ENCODE data around the gene RIC3.

The RIC3 gene

GRCh38 chr11:8086571-8086970 is 82.3 kb downstream of the RIC3 start:
- no peak for DNase-seq (ENCODE audit: low spot score)

- peak; percentile 47 for DNase-seq (ENCODE audit: low spot score)
These were observed 82.8 kb downstream of the RIC3 start for GRCh38 chr11:8086001-8086479.

GRCh38 chr11:8085011-8085645 is 83.7 kb downstream of the RIC3 start:
- no peak for DNase-seq (ENCODE audit: low spot score)

- DNase-seq (ENCODE audit: low spot score) = no peak
These were observed 84.5 kb downstream of the RIC3 start for GRCh38 chr11:8084352-8084751.

- DNase-seq (ENCODE audit: low spot score) = no peak
These were observed 84.9 kb downstream of the RIC3 start for GRCh38 chr11:8083871-8084281.

- no peak for DNase-seq (ENCODE audit: low spot score)
These were observed 85.8 kb downstream of the RIC3 start for GRCh38 chr11:8083088-8083395.

DNA sequence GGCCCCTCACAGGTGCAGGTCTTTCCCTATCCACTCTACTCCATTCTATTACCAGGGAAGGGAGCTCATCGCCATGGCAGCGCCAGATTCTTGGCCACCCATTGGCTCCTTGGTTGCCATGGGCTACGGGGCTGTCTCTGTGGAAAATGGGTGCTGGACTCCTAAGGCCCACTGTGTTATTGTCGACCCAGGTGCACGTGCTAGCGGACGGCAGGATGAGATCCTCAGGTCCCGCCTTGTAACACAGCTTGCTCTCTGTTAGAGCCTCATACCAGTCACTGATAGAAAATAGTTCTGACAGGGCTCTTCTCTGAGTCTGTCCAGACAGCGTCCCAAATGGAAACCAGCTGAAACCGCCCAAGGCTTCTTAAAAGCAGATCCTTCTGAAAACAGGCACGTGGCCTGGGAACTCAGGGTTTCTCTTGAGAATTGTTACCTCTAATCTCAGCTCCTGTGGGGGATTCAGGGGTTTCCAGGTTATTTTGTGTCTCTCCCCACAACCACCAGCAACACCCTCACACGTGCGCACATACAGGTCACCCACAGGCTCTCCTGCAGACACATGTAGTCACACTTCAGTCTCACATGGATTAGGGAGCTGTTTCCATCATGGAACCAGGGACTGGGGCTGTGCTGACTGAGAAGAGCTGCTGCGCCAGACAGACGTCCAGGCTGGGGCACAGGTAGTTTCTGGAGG is 86.3 kb downstream of the RIC3 start:
- peak; percentile 43 for DNase-seq (ENCODE audit: low spot score)

DNA sequence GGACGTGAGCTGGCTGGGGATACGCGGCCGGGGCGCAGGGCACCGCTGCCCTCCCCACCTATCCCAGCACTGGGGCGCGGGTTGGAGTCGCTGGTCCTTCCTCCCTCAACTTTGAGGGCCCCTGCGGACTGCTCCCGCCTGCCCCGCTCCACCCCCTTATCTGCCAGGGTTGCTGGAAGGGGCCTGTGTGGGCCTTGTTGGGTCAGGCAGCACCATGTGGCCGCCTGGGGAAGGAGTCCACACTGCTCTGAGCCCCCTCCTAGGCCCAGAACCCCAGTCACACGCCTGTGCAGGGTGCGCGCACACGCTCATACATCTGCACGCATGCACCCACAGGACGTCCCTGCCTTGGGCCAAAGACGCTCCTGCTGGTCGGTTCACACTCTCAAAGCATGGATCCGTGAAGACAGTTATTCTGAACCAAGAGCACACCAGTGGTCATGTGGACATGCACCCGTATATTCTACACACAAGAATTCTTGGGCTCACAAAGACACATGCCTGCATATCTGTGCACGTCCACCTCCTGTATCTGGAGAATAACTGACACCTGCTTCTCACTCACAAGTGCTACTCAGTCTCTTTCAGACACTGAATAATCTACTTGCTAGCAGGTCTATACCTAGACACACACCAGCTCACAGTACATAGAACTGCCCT is 87.1 kb downstream of the RIC3 start:
- DNase-seq (ENCODE audit: low spot score) = peak; percentile 28

DNA sequence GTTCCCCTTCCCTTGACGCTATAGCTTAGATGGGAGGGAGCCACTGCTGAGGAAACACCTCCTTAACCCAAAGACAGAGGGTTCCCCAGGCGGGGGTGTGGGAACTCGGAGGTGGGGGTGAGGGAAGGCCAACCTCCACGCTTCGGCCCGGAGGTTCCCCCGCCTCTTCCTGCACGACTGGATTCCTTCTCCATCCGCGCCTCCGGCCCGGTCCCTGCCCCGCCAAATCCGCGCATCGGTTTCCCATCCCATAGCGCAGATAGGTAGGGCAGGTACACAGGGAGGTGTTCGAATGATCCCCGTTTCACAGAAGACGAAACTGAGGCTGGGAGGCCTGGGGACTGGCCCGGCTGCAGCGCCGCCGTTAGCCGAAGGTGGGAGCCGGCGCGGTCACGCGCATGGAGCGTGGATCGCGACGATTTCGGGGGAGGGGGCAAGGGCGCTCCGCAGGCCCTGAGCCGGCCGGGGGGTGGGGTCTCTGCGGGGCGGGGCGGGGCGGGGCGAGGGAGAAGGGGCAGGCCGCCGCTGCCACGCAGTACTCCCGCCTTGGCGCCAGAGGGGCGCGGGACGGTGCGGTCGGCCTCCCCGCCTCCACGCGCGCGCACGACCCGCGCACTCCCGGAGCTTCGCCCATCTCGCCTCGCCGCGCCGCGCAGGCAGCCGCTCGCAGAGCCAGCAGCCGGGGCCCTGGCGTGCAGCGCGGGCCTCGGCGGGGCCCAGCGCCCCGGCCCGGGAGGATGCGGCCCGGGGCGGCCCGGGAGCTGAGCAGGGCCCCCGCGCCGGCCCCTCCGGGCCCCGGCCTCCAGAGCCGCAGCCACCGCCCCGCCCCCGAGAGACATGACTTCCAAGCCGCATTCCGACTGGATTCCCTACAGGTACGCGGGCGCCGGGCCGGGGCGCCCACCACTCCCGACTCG is 87.9 kb downstream of the RIC3 start, which contains the start of gene TUB:
TSS of gene TUB (plus strand) at position 538 of the 917 bp plus-strand sequence. CDS start at position 838, 300 bp downstream.
- DNase-seq (ENCODE audit: low spot score) = peak; percentile 50

GRCh38 chr11:8080069-8080670 is 88.7 kb downstream of the RIC3 start:
- no peak for DNase-seq (ENCODE audit: low spot score)

DNA sequence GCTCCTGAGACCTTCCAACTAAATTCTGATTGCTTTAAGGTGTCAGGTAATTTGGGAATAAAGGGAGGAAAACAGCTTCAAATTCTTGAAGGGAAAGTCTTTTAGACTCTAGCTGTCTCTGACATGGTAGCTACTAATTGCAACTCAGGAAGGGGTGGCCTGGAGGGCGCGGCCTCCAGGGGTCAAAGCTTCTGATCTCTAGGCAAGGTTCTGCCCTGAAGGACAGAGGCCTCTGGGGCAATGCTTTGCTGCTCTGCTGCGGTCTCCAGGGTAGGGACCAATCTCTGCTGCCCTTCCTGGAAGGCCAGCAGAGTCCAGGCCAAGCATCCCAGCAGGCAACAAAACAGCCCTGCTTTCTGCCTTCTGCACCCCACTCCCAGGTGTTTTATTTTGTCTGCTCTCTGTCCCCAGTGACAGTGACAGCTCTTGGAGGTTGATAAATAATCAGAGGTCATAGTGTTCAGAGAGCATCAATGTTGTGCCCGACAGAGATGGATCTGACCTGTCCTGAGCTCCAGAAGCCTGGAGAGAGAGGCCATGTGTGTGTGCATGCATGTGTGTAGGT is 89.6 kb downstream of the RIC3 start:
- no peak for DNase-seq (ENCODE audit: low spot score)

DNA sequence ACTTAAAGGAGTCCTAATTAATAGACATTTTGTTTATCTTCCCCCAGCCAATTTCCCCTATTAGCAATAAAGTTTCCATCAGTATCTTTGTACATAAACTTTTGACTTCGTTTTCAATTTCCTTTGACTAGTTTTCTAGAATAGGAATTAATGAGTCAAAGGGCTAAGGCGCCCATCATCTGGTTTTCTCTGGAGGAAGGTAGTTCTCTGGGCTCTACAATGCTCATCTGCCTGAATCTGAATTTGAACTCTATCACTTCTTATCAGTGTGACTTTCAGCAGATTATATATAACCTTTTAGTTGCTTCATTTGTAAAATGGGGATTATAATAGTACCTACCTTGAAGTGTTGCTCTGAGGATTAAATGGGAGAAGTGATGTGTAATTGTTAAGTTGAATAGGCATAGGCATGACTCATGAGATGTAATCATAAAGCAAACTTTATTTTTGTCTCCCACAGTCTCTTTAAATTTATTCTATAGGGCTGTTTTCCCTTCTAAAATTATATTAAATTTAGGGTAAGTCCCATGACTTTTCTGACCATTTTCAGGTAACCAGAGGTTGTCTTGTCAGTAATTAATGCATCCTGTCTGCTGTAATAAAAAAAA is 93.6 kb downstream of the RIC3 start:
- no peak for DNase-seq (ENCODE audit: low spot score)

DNA sequence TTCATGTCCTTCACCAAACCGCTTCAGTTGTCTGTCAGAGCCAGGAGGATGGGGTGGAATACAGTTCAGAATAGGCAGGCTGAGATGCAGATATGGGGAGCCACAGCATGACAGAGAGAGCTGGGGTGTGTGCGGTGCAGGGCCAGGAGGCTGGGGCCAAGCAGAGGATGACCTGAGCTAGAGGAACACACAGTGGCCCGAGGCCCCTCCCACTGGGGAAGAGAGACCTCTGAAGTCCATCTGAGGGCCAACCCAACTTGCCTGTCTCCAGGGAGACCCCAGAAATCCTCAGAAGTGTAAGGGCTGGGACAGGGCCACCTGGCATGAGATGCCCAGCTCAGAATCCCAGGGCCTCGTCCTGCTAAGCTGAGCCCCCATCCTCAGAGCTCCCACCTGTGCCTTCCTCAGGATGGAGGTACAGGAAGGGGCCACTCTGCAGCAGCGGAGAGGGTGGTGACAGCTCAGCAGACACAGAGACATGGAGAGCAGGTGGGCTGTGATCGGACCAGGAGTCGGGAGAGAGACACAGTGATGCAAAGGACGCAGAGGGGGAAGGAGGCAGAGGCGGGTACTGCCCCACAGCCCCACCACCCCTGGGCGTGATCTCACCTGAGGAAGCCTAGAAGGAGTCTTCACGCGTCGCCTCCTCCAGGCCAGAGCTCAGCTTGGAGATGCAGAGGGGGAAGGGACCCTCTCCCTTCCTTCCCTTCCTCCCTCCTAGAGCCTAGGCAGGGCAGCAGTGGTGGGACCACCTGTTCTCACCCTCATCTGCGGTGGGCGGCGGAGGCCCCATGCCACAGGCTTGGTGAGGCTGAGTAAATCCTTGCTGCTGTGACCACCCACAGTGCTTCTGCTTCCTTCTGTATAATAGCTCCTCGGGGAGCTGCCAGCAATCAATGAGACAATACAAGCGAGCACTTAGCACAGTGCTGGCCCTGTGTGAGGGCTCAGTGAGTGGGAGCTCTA is 96.9 kb downstream of the RIC3 start:
- DNase-seq (ENCODE audit: low spot score) = no peak

- peak; percentile 76 for DNase-seq (ENCODE audit: low spot score)
These were observed 98.3 kb downstream of the RIC3 start for GRCh38 chr11:8070417-8071115.

DNA sequence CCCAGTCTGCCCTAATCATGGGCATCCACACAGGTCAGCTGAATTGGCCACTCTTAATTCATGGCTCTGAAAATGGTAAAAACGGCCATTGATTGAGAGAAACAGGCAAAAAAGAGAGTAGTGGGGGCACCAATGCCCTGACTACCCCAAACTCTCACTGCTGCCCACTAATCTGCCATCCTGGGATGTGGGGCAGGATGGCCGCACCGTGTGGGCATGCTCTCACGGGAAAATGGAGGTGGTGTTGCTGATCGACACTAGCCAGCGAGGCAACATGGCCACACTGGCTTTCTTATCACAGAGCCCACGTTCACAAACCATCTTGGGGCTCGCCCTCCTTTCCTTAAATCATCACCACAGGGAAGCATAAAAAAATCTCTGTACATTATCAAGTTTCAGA is 99.1 kb downstream of the RIC3 start:
- DNase-seq (ENCODE audit: low spot score) = no peak

- DNase-seq (ENCODE audit: low spot score) = peak; percentile 88
These were observed 100.1 kb downstream of the RIC3 start for GRCh38 chr11:8068605-8069221.

- DNase-seq (ENCODE audit: low spot score) = no peak
These were observed 100.8 kb downstream of the RIC3 start for GRCh38 chr11:8067929-8068575.

DNA sequence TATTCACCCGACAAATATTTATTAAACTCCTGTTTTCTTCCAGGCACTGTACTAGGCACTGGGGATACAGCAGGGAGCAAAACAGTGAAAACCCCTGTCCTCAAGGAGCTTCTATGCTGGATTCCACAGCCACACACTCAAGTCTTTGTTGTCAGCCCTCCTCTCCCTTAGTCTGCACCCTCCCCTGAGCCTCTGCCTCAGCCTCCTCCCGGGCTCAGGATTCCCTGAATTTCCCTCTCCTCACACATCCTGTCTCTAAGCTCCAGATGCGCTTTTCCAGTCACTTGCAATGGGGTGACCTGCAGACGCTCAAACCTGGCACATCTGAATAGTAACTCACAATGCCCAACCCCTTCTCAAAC is 101.3 kb downstream of the RIC3 start:
- no peak for DNase-seq (ENCODE audit: low spot score)

Measured in AG08395 (cell line).